GM21390 (cell line): ENCODE measurements around the gene PLRG1.

Experiments
- ATAC-seq: cut with Tn5 transposase; IDR thresholded peaks from one replicate; pipeline ENCODE4 v1.9.1; 2021; ENCODE audit not compliant: unreplicated experiment

The PLRG1 gene

DNA sequence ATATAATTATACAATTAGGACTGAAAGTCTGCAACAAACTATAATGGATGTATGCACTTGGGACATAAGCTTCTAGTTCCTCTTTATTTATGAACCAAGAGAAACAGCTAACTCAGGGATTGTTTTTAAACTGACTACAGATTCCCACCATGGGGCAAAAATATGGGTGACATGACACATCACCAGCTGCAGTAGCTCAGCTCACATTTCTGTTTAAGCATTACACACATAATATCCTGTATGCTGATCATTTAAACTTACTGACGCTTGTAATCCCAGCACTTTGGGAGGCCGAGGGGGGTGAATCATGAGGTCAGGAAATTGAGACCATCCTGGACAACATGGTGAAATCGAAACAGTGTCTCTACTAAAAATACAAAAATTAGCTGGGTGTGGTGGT, 24.1 kb upstream of the PLRG1 start:
- ATAC-seq, result no peak

DNA sequence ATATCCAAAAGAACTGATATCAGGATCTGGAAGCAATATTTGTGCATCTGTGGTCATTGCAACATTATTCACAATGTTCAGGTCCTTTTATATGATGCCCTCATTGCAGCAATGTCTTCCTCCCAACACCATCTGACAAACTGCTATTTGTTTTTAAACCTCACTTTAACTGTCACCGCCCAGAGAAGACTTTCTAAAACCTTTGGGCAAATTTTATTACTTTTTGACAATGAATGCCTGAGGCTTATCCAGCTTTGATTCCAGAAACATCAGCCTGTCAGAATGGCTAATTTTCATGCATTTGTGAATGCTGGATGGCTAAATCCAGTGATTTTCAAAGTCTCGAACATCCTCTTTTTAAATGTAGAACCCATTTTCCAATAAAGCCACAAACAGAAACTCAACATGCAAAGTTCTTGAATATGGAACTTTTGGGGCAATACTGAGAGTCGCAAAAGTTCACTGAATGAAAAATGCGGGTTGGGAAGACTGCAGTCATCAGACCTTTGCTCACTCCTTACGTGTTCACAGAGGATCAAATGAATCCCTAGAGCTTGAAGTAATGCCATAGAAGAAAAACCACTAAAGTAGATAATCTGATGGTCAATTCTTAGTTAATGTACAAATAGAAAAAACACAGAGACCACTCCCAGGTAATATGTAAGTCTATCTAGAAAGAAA, 23.1 kb upstream of the PLRG1 start:
- ATAC-seq, result no peak

DNA sequence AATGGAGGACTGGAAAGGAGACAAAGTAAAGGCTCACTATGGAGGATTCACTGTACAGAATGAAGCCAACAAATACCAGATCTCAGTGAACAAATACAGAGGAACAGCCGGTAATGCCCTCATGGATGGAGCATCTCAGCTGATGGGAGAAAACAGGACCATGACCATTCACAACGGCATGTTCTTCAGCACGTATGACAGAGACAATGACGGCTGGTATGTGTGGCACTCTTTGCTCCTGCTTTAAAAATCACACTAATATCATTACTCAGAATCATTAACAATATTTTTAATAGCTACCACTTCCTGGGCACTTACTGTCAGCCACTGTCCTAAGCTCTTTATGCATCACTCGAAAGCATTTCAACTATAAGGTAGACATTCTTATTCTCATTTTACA, 19.4 kb upstream of the PLRG1 start:
- ATAC-seq, result no peak

DNA sequence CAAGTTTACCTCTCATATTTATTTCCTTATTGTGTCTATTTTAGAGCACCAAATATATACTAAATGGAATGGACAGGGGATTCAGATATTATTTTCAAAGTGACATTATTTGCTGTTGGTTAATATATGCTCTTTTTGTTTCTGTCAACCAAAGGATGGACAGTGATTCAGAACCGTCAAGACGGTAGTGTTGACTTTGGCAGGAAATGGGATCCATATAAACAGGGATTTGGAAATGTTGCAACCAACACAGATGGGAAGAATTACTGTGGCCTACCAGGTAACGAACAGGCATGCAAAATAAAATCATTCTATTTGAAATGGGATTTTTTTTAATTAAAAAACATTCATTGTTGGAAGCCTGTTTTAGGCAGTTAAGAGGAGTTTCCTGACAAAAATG, 18.8 kb upstream of the PLRG1 start:
- no peak for ATAC-seq

DNA sequence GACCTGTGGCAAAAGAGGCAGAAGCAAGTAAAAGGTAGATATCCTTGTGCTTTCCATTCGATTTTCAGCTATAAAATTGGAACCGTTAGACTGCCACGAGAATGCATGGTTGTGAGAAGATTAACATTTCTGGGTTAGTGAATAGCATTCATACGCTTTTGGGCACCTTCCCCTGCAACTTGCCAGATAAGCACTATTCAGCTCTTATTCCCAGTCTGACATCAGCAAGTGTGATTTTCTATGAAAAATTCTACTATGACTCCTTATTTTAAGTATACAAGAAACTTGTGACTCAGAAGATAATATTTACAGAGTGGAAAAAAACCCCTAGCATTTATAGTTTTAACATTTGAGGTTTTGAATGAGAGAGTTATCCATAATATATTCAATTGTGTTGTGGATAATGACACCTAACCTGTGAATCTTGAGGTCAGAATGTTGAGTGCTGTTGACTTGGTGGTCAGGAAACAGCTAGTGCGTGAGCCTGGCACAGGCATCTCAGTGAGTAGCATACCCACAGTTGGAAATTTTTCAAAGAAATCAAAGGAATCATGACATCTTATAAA, 16.5 kb upstream of the PLRG1 start:
- no peak for ATAC-seq

DNA sequence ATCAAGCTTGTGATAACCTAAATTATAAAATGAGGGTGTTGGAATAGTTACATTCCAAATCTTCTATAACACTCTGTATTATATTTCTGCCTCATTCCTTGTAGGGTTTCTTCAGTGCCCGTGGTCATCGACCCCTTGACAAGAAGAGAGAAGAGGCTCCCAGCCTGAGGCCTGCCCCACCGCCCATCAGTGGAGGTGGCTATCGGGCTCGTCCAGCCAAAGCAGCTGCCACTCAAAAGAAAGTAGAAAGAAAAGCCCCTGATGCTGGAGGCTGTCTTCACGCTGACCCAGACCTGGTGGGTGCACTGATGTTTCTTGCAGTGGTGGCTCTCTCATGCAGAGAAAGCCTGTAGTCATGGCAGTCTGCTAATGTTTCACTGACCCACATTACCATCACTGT, 15.5 kb upstream of the PLRG1 start:
- ATAC-seq, result no peak

DNA sequence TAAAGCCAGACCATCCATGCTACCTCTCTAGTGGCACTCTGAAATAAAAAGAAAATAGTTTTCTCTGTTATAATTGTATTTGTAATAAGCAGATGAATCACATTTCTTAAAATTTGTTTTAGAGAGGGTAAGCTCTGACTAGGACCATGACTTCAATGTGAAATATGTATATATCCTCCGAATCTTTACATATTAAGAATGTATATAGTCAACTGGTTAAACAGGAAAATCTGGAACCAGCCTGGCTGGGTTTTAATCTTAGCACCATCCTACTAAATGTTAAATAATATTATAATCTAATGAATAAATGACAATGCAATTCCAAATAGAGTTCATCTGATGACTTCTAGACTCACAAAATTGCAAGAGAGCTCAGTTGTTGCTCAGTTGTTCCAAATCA, 14.1 kb upstream of the PLRG1 start:
- no peak for ATAC-seq

DNA sequence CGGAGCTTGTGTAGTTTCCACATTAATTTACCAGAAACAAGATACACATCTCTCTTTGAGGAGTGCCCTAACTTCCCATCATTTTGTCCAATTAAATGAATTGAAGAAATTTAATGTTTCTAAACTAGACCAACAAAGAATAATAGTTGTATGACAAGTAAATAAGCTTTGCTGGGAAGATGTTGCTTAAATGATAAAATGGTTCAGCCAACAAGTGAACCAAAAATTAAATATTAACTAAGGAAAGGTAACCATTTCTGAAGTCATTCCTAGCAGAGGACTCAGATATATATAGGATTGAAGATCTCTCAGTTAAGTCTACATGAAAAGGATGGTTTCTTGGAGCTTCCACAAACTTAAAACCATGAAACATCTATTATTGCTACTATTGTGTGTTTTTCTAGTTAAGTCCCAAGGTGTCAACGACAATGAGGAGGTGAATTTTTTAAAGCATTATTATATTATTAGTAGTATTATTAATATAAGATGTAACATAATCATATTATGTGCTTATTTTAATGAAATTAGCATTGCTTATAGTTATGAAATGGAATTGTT, 12.6 kb upstream of the PLRG1 start, which contains the start of gene FGB:
TSS of gene FGB (plus strand) at position 315 of the 558 bp plus-strand sequence. CDS start at position 323, 8 bp downstream.
- ATAC-seq, result no peak

DNA sequence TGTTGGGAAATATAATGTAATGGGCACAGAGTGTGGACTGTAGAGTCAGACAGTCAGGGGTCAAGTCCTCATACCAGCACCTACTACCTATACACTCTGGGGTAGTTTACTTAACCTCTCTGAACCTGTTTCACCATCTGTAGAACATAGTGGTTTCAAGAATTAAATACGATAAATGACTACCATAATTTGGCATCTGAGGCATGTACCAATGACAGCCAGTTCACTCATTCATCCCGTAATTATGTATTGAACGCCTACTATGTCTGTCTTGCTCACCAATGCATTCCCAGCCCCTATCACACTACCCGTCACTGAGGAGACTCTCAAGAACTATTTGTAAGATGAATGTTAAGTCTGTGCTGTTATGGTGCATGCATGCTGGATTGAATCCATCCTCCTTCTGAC, 10.6 kb upstream of the PLRG1 start:
- no peak for ATAC-seq

DNA sequence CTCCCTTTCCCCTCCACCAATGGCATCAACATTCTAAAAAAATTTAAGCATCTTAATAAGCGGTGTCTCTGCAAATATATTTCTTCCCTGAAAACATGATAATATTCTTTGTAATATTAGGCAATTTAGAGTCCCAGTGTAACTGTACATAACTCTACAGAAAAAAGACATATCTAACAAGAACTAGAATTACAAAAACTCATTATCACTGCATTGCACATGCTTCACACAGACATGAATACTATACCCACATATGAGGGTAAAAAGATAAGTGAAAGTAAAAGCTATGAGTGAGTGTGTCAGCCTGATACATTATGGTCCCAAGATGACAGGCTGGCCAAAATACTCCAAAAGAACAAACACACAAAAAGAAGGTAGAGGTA, 10.2 kb upstream of the PLRG1 start:
- ATAC-seq, result no peak

DNA sequence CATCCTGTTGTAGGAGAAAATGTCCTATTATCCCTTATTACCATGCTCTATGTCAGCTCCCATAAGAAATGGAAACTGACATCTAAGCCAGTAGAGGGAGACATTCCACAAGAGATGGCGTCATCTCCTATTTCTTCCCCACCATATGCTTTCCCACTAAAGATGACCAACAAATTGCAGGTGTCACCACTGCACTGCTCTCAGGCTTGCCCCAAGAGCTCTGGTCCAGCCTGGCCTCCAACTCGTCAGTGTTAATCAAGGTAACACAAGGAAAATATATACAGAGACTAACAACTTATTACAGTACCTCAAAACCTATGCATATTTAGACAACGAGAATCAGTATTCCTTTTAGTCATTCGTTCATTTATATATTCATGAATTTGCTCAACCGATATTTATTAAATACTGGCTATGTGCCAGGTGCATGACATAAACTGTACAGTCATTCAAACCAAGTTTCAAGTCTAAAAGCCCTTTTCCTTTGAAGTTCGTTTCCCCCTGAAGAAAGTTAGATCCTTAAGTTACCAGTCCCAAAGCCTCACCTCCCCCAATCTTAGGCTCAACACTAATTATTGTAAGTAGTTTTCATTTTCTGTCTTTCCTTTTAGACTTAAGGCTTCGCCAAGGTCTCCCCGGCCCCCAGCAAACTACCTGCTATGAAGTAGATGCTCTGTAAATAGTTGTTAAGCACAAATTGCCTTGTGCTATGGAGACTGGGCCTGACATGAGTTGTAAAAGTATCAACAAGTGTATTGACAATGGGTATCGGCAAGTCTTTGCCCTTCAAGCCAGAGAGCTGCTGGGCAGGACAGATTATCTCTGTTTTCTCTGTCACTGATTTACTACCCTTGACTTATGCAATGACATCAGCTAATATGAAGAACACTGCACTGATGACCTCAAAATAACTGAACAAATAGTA, 9.6 kb upstream of the PLRG1 start:
- ATAC-seq, result peak; percentile 94

DNA sequence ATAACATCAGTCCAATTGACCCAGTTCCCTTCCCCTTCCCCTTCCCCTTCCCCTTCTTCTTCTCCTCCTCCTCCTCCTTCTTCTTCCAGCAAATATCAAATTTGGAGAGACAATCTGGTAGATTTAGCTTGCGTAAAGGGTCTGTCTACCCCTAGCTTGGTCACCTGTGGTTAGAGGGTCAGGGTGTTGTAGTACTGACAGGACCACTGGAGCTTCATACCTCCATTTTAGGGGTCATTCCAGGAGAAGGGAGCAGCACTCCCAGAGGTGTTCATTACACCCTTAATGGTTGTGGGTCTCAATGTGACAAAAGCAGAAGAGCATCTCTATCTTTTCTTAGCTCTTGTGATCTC, 8.9 kb upstream of the PLRG1 start:
- peak; percentile 17 for ATAC-seq

DNA sequence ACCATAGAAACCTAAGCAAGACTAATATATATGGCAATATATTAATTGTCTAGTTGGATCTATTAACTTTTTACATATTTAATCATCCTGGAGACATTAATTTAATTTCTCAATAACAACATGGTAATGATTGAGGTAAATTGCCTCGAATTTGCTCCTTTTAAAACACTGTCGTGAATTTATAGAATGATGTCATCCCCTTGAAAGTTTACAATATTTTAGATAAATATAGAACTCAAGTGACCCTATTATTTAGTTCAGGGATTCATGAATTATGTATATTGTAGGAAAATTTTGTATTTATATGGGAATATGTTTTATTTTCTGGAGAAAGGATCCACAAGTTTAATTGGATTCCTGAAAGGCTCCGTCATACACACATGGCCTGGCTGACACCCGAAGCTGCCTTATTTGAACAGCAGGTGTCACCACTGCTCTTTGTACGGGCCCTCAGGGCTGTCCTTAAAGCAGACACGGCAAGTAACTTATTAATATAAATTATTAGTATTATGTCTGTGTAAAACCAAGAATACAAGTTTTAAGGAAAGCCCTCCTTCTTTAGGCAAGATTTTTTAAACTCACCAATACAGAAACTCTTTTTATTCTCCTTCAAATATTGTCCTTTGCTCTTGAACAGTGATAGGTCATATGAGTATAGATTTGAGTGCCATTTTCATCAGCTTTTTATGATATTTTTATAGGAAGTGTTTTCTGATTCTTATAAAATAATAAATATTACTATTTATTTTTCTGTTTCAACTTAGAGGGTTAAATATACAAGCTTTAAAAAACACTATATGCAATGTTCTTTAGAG, 1.9 kb upstream of the PLRG1 start:
- ATAC-seq, result peak; percentile 51

DNA sequence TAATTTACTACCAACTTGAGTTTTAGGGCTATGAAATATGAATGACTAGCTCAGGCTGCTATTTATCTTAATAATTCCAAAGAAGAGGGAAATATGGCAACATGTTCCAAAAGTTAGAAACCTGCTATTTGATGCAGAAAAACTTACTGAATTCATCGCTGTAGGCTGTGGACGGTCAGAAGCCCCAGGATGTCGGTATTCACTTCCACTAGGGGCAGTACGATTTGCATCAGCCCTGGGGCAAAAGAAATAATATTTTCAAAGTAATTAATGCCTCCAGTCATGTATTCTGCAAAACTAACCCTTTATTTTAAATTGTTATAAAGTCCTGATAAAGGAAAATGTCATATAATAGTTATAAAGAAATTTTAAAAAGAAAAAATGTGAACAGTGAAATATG, 4.5 kb downstream of the PLRG1 start:
- no peak for ATAC-seq

DNA sequence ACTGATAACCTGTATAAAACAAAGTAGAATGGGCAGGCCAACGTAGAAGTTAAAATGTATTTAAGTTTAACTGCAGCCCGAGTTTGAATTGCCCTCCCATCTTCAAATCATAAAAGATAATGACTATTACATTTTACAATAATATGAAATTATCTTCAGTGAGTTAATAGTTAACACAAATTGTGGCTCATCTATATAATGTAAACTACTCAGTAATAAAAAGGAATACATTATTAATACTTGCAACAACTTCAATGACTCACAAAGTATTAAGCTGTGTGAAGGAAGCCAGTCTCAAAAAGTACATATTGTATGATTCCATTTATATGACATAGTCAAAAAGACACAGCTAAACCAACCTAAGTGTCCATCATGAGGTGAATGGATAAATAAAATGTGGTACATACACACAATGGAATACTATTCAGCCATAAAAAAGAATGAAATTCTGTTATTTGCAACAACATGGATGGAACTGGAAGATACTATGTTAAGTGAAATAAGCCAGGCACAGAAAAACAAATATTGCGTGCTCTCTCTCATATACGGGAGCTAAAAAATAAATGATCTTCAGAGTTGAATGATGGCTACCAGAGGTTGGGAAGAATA, 7.8 kb downstream of the PLRG1 start:
- no peak for ATAC-seq

DNA sequence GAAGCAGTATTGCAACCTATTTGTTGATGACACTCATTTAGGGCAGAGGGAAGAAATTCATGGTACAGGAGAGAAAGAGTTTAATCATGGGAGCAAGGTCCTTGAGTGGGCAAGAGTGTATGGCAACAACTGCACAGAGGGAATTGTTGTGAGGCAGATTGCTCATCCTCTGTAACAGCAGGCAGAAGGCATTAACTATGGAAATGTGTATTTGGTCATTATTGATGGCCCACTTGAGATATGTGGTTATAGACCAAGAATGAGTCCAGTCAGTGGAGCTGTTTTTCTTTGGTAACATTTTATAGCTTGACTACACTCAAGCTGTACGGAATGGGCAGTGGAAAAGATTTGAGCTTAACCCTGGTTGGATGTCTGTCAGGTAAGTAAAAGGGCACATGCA, 15.9 kb downstream of the PLRG1 start:
- ATAC-seq, result no peak

DNA sequence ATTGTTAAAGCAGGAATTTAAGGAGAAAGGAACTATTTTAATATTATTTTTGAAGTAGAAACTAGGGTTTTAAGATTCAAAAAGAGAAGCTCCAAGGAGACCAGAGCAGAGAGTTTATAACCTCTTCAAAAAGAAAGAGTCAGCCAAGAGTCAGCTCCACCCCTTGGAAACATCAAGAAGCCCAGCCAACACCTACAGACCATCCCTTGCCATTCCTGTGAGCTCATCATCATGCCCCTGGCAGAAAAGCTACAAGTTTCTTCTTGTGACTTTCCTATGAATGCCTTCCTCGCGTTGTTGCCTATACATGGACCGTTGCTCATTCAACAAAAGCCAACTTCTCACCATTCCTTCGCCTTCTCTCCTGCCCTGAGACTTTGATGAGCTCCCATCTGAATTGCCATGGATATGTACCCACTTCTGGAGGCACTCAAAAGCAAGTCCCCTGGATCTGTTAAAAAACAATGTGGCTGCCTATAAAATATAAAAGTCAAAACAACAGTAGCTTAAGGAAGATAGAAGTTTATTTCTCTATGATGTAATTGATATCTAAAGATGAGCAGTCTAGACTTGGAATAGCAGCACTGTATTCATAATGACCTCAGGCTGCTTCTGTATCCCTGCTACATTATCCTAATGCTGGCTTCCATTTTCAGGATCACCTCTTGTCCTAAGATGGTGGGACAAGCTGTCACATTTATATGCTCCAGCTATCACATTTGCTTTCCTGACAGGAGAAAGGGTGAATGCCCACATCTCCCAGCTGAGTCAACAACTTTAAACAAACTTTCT, 20.3 kb downstream of the PLRG1 start:
- no peak for ATAC-seq

DNA sequence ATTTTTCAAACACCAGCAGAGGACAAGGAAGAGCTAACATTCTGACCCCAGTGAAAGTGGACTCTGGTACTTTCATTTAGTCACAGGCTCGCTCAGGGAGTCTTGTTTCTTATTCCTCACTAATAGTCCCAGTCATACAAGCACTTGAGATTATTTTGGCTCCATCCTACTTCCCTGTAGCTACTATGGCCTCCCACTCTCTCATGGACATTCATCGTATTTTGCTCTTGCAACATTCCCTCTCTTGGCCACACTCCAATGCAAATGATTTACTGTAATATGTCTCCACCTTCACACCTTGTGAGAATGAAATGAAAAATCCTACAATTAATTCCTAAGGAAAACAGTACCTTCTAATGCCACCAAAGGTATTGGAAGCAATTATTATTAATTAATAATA, 21.3 kb downstream of the PLRG1 start:
- no peak for ATAC-seq

DNA sequence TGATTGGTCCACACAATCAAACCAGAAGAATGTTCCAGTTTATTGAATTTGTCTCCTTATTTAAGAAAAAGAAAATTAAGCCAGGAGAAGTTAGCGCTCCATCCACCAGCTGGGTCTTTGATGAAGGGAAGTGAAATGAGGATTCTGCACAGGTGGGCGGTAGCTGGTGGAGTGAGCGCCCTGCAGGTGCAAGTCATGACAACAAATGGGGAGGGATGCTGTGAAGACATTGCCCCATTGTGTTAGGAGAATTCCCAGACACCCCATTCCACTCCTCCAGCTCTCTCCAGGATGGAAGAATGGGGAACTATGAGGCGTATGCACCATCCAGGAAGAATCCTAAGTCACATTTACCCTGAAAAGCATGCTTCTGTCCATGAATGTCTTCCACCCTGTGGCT, 22.9 kb downstream of the PLRG1 start:
- ATAC-seq, result no peak

DNA sequence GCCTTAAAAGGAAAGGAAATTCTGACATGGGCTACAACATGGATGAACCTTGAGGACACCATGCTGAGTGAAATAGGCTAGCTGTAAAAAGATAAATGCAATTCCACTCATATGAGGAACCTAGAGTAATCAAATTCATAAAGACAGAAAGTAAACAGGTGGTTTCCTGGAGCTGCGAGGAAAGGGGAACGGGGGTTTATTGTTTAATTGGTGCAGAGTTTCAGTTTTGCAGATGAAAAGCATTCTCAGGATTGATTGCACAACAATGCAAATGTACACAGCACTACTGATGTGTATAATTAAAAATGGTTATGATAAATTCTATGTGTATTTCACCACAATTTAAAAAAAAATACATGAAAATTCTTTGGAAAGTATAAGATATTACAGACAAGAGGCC, 24.0 kb downstream of the PLRG1 start:
- ATAC-seq, result no peak
